GM12891 (cell line): Measurements from ENCODE around the gene MTFR2.
"Not testable (repeated sequence)": the region's sequence is repeated elsewhere in the genome, so short reads cannot be mapped to it uniquely, and the experiment has no call there.

ENCODE experiments used
- DNase-seq: peaks from one replicate; pipeline ENCODE4 v3.0.0; 2011; ENCODE audit warnings: low spot score; ENCODE audit not compliant: insufficient read length
- FAIRE-seq: peaks from 2 replicates; lab custom pipeline; 2011; peaks lifted over from hg19 to GRCh38; lab: Jason Lieb, UNC
- PAX5 ChIP-seq: IDR thresholded peaks from 2 replicates; pipeline ENCODE4 v1.6.1; 2011; ENCODE audit warnings: low read length, moderate library complexity, mild to moderate bottlenecking; ENCODE audit not compliant: insufficient read depth, severe bottlenecking
- POLR2A ChIP-seq: IDR thresholded peaks from 2 replicates; pipeline ENCODE4 v1.6.1; 2011; ENCODE audit warnings: low read depth, low read length, control low read depth
- POLR2AphosphoS5 ChIP-seq: IDR thresholded peaks from 2 replicates; pipeline ENCODE4 v1.6.1; 2011; ENCODE audit warnings: low read depth, low read length, control low read depth
- POU2F2 ChIP-seq: IDR thresholded peaks from 2 replicates; pipeline ENCODE4 v1.6.1; 2011; ENCODE audit warnings: low read depth, mild to moderate bottlenecking, control low read depth, low read length, moderate library complexity
- SPI1 ChIP-seq: IDR thresholded peaks from 2 replicates; pipeline ENCODE4 v1.6.1; 2011; ENCODE audit warnings: low read depth, low read length, control low read depth
- TAF1 ChIP-seq: IDR thresholded peaks from 2 replicates; pipeline ENCODE4 v1.6.1; 2011; ENCODE audit warnings: low read depth, low read length, control low read depth

Gene MTFR2

GRCh38 chr6:136236466-136237293 lies 13.4 kb downstream of the MTFR2 start:
- DNase-seq: no peak
- no peak for TF ChIP-seq TAF1
- TF ChIP-seq PAX5: no peak
- TF ChIP-seq POU2F2: no peak
- no peak for TF ChIP-seq POLR2AphosphoS5
- no peak for TF ChIP-seq POLR2A
- no peak for TF ChIP-seq SPI1
- no peak for FAIRE-seq

GRCh38 chr6:136235233-136235564 lies 14.9 kb downstream of the MTFR2 start:
- TF ChIP-seq TAF1: no peak
- no peak for TF ChIP-seq POLR2A
- no peak for TF ChIP-seq SPI1
- TF ChIP-seq POLR2AphosphoS5: no peak
- no peak for TF ChIP-seq POU2F2
- TF ChIP-seq PAX5: no peak
- no peak for FAIRE-seq
- DNase-seq: no peak

GRCh38 chr6:136232701-136233100 lies 17.4 kb downstream of the MTFR2 start:
- FAIRE-seq (no peak), DNase-seq (no peak)
- no peak for TF ChIP-seq POLR2A
- no peak for TF ChIP-seq POU2F2
- TF ChIP-seq SPI1: no peak
- no peak for TF ChIP-seq PAX5
- TF ChIP-seq POLR2AphosphoS5: no peak
- TF ChIP-seq TAF1: no peak

GRCh38 chr6:136230219-136230853 lies 19.8 kb downstream of the MTFR2 start:
- DNase-seq (no peak), FAIRE-seq (peak; percentile 60)
- TF ChIP-seq PAX5 (no peak), POLR2AphosphoS5 (no peak), POU2F2 (no peak), TAF1 (no peak), SPI1 (no peak), POLR2A (no peak)

GRCh38 chr6:136228814-136229213 lies 21.3 kb downstream of the MTFR2 start:
- no peak for FAIRE-seq
- TF ChIP-seq POU2F2 (no peak), SPI1 (peak; percentile 96)
- no peak for DNase-seq

GRCh38 chr6:136226674-136227377 lies 23.3 kb downstream of the MTFR2 start:
- FAIRE-seq (no peak), DNase-seq (no peak)

GRCh38 chr6:136226027-136226673 lies 24.0 kb downstream of the MTFR2 start:
- no peak for FAIRE-seq
- no peak for TF ChIP-seq POLR2AphosphoS5
- DNase-seq: peak; percentile 19

More at GRCh38 chr6:136226674-136227377, 23.3 kb downstream of the MTFR2 start:
- TF ChIP-seq POU2F2 (no peak), SPI1 (no peak), POLR2AphosphoS5 (no peak), POLR2A (no peak), TAF1 (no peak), PAX5 (no peak)

GRCh38 chr6:136225496-136225895 lies 24.6 kb downstream of the MTFR2 start:
- FAIRE-seq (no peak), DNase-seq (no peak)
- TF ChIP-seq POLR2AphosphoS5 (no peak), POU2F2 (no peak), PAX5 (no peak), SPI1 (no peak), TAF1 (no peak), POLR2A (no peak)

- not testable (repeated sequence) for FAIRE-seq, DNase-seq
Measured at GRCh38 chr6:136224974-136225373, 25.1 kb downstream of the MTFR2 start.
